Neutrophil (primary cell): ENCODE data around the gene OR51M1.

ENCODE experiments used
- H3K27ac ChIP-seq: fragments of 200-600 bp; sonication (generic); 2 replicates; pipeline ENCODE4 v1.5.1; 2016; ENCODE audit warnings: mild to moderate bottlenecking, moderate library complexity
- H3K27me3 ChIP-seq: fragments of 200-600 bp; sonication (generic); 2 replicates; pipeline ENCODE4 v1.6.0; 2016; ENCODE audit warnings: mild to moderate bottlenecking
- H3K36me3 ChIP-seq: fragments of 200-600 bp; sonication (generic); 2 replicates; pipeline ENCODE4 v1.5.1; 2017
- H3K4me1 ChIP-seq, 2 experiments: fragments of 200-600 bp in 1 of 2; sonication (generic) in 1 of 2; 1 replicate in 1 of 2; 2 replicates in 1 of 2; pipeline versions ENCODE4 v1.5.1 to v1.6.1; 2013 to 2016; ENCODE audit warnings: low read depth in 1 of 2, low read length in 1 of 2, mild to moderate bottlenecking in 1 of 2, moderate library complexity in 1 of 2; ENCODE audit not compliant: control insufficient read depth in 1 of 2, insufficient read depth in 1 of 2
- H3K4me3 ChIP-seq, 2 experiments: fragments of 200-600 bp in 1 of 2; sonication (generic) in 1 of 2; 1 replicate in 1 of 2; 2 replicates in 1 of 2; pipeline ENCODE4 v1.5.1; 2013 to 2016; ENCODE audit warnings: low read depth in 1 of 2, low read length in 1 of 2, mild to moderate bottlenecking in 1 of 2, moderate library complexity in 1 of 2
- H3K9me3 ChIP-seq: fragments of 200-600 bp; sonication (generic); 2 replicates; pipeline ENCODE4 v1.5.1; 2016
- CTCF ChIP-seq: fragments of 200-600 bp; sonication (generic); IDR thresholded peaks from 2 replicates; pipeline ENCODE4 v1.5.1; 2016; ENCODE audit warnings: antibody characterized with exemption

The OR51M1 gene

GRCh38 chr11:5398936-5399335 is 15.3 kb downstream of the OR51M1 start:
- Histone ChIP-seq H3K27ac (no peak overlapping the region), H3K9me3 (no peaks in the 10 kb centered on the region), H3K4me3 (no peak overlapping the region), H3K27me3 (no peaks in the 10 kb centered on the region), H3K36me3 (no peaks in the 10 kb centered on the region), H3K4me1 (no peaks in the 10 kb centered on the region)
- TF ChIP-seq CTCF = no peak

- Histone ChIP-seq H3K9me3 (no peaks in the 10 kb centered on the region), H3K4me3 (no peak overlapping the region), H3K36me3 (no peaks in the 10 kb centered on the region), H3K27ac (no peak overlapping the region), H3K4me1 (no peaks in the 10 kb centered on the region), H3K27me3 (no peaks in the 10 kb centered on the region)
- no peak for TF ChIP-seq CTCF
Measured at GRCh38 chr11:5405173-5405572, 21.6 kb downstream of the OR51M1 start.

GRCh38 chr11:5420993-5421392 is 37.4 kb downstream of the OR51M1 start:
- no peaks in the 10 kb centered on the region for H3K9me3 ChIP-seq
- no peak overlapping the region for H3K4me3 ChIP-seq
- H3K27me3 ChIP-seq = no peaks in the 10 kb centered on the region
- no peaks in the 10 kb centered on the region for H3K36me3 ChIP-seq
- H3K4me1 ChIP-seq = no peaks in the 10 kb centered on the region
- H3K27ac ChIP-seq = no peak overlapping the region
- TF ChIP-seq CTCF = no peak

- H3K9me3 ChIP-seq = no peaks in the 10 kb centered on the region
- no peak within 1 kb of the TSS for H3K4me3 ChIP-seq
- H3K36me3 ChIP-seq = no peaks in the 10 kb centered on the region
- no peak within 1 kb of the TSS for H3K27ac ChIP-seq
- H3K4me1 ChIP-seq = no peaks in the 10 kb centered on the region
- no peak for TF ChIP-seq CTCF
- no peaks in the 10 kb centered on the region for H3K27me3 ChIP-seq
Measured at GRCh38 chr11:5421811-5422210, 38.2 kb downstream of the OR51M1 start, which contains the start of gene OR51Q1. Gene OR51Q1 (plus strand): TSS chr11:5422111. CDS start chr11:5422201, 90 bp downstream.

- Histone ChIP-seq H3K4me1 (no peaks in the 10 kb centered on the region), H3K9me3 (no peaks in the 10 kb centered on the region), H3K36me3 (no peaks in the 10 kb centered on the region), H3K27me3 (no peaks in the 10 kb centered on the region), H3K27ac (no peak overlapping the region), H3K4me3 (no peak overlapping the region)
- no peak for TF ChIP-seq CTCF
Measured at GRCh38 chr11:5423131-5423530, 39.5 kb downstream of the OR51M1 start.

- Histone ChIP-seq H3K4me1 (peaks cover 0 to 6% of the 10 kb centered on the region in 2 experiments), H3K27me3 (no peaks in the 10 kb centered on the region), H3K36me3 (no peaks in the 10 kb centered on the region), H3K4me3 (no peak within 1 kb of the TSS), H3K9me3 (no peaks in the 10 kb centered on the region), H3K27ac (no peak within 1 kb of the TSS)
- no peak for TF ChIP-seq CTCF
Measured at GRCh38 chr11:5441414-5441813, 57.8 kb downstream of the OR51M1 start, which contains the start of gene OR51I1. Gene OR51I1 (minus strand): TSS chr11:5441514. CDS start chr11:5441514, 0 bp downstream.
